PC-3 (cell line): Measurements from ENCODE around the gene TMEM123.

Experiments used
- EZH2 ChIP-seq: fragments of 300-600 bp; sonication (generic); IDR thresholded peaks from one replicate; pipeline ENCODE4 v1.6.1; 2017; ENCODE audit warnings: antibody characterized with exemption, mild to moderate bottlenecking, low read length; ENCODE audit not compliant: unreplicated experiment
- EZH2phosphoT487 ChIP-seq: fragments of 300-600 bp; sonication (generic); IDR thresholded peaks from 2 replicates; pipeline ENCODE4 v1.6.1; 2018; ENCODE audit warnings: mild to moderate bottlenecking, antibody characterized with exemption, low read length, borderline replicate concordance
- TF ChIP-seq, protein P1 (sequence below): fragments of 300-600 bp; sonication (generic); conservative IDR thresholded peaks from 2 replicates; pipeline ENCODE4 v1.5.1; 2017; ENCODE audit warnings: antibody characterized with exemption, low read depth, mild to moderate bottlenecking, low read length

GRCh38 chr11:102398297-102398696, 54.3 kb downstream of the TMEM123 start:
- TF ChIP-seq, protein P1, sequence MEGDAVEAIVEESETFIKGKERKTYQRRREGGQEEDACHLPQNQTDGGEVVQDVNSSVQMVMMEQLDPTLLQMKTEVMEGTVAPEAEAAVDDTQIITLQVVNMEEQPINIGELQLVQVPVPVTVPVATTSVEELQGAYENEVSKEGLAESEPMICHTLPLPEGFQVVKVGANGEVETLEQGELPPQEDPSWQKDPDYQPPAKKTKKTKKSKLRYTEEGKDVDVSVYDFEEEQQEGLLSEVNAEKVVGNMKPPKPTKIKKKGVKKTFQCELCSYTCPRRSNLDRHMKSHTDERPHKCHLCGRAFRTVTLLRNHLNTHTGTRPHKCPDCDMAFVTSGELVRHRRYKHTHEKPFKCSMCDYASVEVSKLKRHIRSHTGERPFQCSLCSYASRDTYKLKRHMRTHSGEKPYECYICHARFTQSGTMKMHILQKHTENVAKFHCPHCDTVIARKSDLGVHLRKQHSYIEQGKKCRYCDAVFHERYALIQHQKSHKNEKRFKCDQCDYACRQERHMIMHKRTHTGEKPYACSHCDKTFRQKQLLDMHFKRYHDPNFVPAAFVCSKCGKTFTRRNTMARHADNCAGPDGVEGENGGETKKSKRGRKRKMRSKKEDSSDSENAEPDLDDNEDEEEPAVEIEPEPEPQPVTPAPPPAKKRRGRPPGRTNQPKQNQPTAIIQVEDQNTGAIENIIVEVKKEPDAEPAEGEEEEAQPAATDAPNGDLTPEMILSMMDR = no peak
- no peak for TF ChIP-seq EZH2phosphoT487
- TF ChIP-seq EZH2 = no peak
